Neural cell (in vitro differentiated cells): ENCODE measurements around the gene ZFYVE28. TPM values are rescaled to one million over a fixed set of nuclear protein-coding genes. Genes with fewer than 3 reads are reported as not detected.

Experiments used
- H2AFZ ChIP-seq: fragments of 200-600, 300-800 bp; sonication (generic), shearing (Covaris generic); 2 replicates; pipeline ENCODE4 v1.6.0; 2014; ENCODE audit warnings: low read depth, mild to moderate bottlenecking, antibody characterized with exemption, low read length, moderate library complexity
- H3F3A ChIP-seq: fragments of 200-600 bp; shearing (Covaris generic); 2 replicates; pipeline ENCODE4 v1.6.1; 2016; ENCODE audit warnings: mild to moderate bottlenecking, moderate library complexity, mixed read lengths, antibody characterized with exemption, low read length; ENCODE audit not compliant: insufficient read depth, poor library complexity, severe bottlenecking
- H3K27ac ChIP-seq: fragments of 200-600, 300-800 bp; sonication (generic), shearing (Covaris generic); 2 replicates; pipeline ENCODE4 v1.5.1; 2014; ENCODE audit warnings: mild to moderate bottlenecking, low read length, moderate library complexity
- H3K27me3 ChIP-seq: fragments of 300-800, 200-600 bp; sonication (generic), shearing (Covaris generic); 2 replicates; pipeline ENCODE4 v1.6.0; 2014; ENCODE audit warnings: mild to moderate bottlenecking, low read depth, low read length, moderate library complexity; ENCODE audit not compliant: insufficient read depth
- H3K36me3 ChIP-seq: fragments of 300-800, 200-600 bp; sonication (generic), shearing (Covaris generic); 2 replicates; pipeline ENCODE4 v1.5.1; 2014; ENCODE audit warnings: mild to moderate bottlenecking, antibody characterized with exemption, low read length, moderate library complexity; ENCODE audit not compliant: insufficient read depth
- H3K4me2 ChIP-seq: fragments of 300-800, 200-600 bp; sonication (generic), shearing (Covaris generic); 2 replicates; pipeline ENCODE4 v1.6.0; 2014; ENCODE audit warnings: mild to moderate bottlenecking, low read length
- H3K4me3 ChIP-seq: fragments of 300-800, 200-600 bp; sonication (generic), shearing (Covaris generic); 2 replicates; pipeline ENCODE4 v1.5.1; 2014; ENCODE audit warnings: mild to moderate bottlenecking, low read length, moderate library complexity
- H3K79me2 ChIP-seq: fragments of 200-600 bp; shearing (Covaris generic); replicated peaks from 2 replicates; pipeline ENCODE4 v1.6.0; 2014; ENCODE audit warnings: mild to moderate bottlenecking, low read length, moderate library complexity; ENCODE audit not compliant: insufficient read depth
- H3K9ac ChIP-seq: fragments of 300-800, 200-600 bp; sonication (generic), shearing (Covaris generic); 2 replicates; pipeline ENCODE4 v1.6.1; 2016; ENCODE audit warnings: mild to moderate bottlenecking, low read length, mixed read lengths
- H3K9me2 ChIP-seq: fragments of 200-600 bp; shearing (Covaris generic); 2 replicates; pipeline ENCODE4 v1.6.1; 2016; ENCODE audit warnings: mild to moderate bottlenecking, low read length, mixed read lengths; ENCODE audit not compliant: insufficient read depth
- H3K9me3 ChIP-seq: fragments of 200-600, 300-800 bp; sonication (generic), shearing (Covaris generic); 2 replicates; pipeline ENCODE4 v1.6.1; 2016; ENCODE audit warnings: mild to moderate bottlenecking, mixed run types, low read length, moderate library complexity, mixed read lengths
- H4K20me1 ChIP-seq: fragments of 200-600 bp; shearing (Covaris generic); 2 replicates; pipeline ENCODE4 v1.6.1; 2016; ENCODE audit warnings: mild to moderate bottlenecking, mixed run types; ENCODE audit not compliant: insufficient read depth
- CTCF ChIP-seq: fragments of 450-650 bp; IDR thresholded peaks from 2 replicates; pipeline ENCODE4 v1.5.1; 2014; ENCODE audit warnings: antibody characterized with exemption, mild to moderate bottlenecking, moderate library complexity; ENCODE audit not compliant: poor library complexity, severe bottlenecking
- EP300 ChIP-seq: fragments of 450-650 bp; conservative IDR thresholded peaks from 2 replicates; pipeline ENCODE4 v1.6.1; 2014; ENCODE audit warnings: antibody characterized with exemption, mild to moderate bottlenecking, moderate library complexity; ENCODE audit not compliant: poor library complexity, severe bottlenecking
- EZH2 ChIP-seq: fragments of 200-600, 300-800 bp; shearing (Covaris generic), sonication (generic); IDR thresholded peaks from 2 replicates; pipeline ENCODE4 v1.6.1; 2014; ENCODE audit warnings: antibody characterized with exemption, low read length, borderline replicate concordance, mild to moderate bottlenecking; ENCODE audit not compliant: insufficient read depth, poor library complexity, severe bottlenecking
- MXI1 ChIP-seq: fragments of 450-650 bp; conservative IDR thresholded peaks from 2 replicates; pipeline ENCODE4 v1.6.1; 2014; ENCODE audit warnings: antibody characterized with exemption, mild to moderate bottlenecking; ENCODE audit not compliant: poor library complexity, severe bottlenecking
- POLR2AphosphoS5 ChIP-seq: IDR thresholded peaks from 2 replicates; pipeline ENCODE4 v1.6.1; 2012
- RAD21 ChIP-seq: fragments of 450-650 bp; conservative IDR thresholded peaks from 2 replicates; pipeline ENCODE4 v1.6.1; 2014; ENCODE audit warnings: antibody characterized with exemption, mild to moderate bottlenecking, moderate library complexity
- SMC3 ChIP-seq: fragments of 450-650 bp; conservative IDR thresholded peaks from 2 replicates; pipeline ENCODE4 v1.6.1; 2014; ENCODE audit warnings: antibody characterized with exemption, mild to moderate bottlenecking, moderate library complexity; ENCODE audit not compliant: poor library complexity
- TAF1 ChIP-seq: IDR thresholded peaks from 2 replicates; pipeline ENCODE4 v1.6.1; 2012; ENCODE audit warnings: low read depth
- polyA plus RNA-seq: library from polyadenylated mRNA; depleted of rRNA; stranded (reverse); fragments of >200 nt; gene quantifications from 2 replicates; pipeline ENCODE4 v1.2.3, GENCODE V29; 2014
- TF ChIP-seq, protein P1 (sequence below): IDR thresholded peaks from 2 replicates; pipeline ENCODE4 v1.6.1; 2012; ENCODE audit warnings: borderline replicate concordance

ZFYVE28 gene
- polyA plus RNA-seq, 1 donor from 2014 or later: 2.4 TPM

DNA sequence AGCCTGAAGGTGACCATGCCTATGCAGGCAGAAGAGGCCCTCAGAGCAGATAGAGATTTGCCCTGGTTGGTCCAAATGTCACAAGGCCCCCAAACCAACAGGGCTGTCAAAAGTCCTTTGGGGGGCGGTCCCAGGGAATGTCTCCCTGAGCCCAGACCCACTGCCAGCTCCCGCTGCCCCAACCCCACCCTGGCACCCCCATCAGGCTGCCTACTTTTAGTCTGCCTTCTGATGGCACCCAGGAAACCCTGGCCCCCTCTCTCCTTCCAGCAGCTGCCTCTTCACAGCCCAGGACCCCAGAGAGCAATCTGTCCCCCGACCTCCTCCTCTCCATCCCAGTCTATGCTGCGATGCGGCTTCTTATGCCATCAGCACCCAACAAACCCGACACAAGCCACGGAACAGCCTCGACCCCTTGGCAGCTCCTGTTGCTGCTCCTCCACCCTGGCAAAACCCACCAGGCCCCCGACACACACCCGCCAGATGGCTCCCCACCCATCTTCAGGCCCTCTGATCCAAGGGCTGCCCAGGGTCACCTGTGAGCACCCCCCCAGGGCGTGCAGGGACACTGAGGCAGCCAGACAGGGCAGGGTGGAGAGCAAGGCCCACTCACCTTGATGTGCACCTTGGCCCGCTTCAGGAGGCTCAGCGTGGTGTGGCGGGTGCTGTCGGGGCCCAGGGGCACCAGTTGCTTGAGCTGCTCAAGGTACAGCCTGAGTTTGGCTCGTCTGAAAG, 166.5 kb downstream of the ZFYVE28 start:
- TF ChIP-seq CTCF (no peak), SMC3 (no peak), TAF1 (no peak), EZH2 (no peak), POLR2AphosphoS5 (no peak), RAD21 (no peak), EP300 (no peak), MXI1 (no peak)
- TF ChIP-seq, protein P1, sequence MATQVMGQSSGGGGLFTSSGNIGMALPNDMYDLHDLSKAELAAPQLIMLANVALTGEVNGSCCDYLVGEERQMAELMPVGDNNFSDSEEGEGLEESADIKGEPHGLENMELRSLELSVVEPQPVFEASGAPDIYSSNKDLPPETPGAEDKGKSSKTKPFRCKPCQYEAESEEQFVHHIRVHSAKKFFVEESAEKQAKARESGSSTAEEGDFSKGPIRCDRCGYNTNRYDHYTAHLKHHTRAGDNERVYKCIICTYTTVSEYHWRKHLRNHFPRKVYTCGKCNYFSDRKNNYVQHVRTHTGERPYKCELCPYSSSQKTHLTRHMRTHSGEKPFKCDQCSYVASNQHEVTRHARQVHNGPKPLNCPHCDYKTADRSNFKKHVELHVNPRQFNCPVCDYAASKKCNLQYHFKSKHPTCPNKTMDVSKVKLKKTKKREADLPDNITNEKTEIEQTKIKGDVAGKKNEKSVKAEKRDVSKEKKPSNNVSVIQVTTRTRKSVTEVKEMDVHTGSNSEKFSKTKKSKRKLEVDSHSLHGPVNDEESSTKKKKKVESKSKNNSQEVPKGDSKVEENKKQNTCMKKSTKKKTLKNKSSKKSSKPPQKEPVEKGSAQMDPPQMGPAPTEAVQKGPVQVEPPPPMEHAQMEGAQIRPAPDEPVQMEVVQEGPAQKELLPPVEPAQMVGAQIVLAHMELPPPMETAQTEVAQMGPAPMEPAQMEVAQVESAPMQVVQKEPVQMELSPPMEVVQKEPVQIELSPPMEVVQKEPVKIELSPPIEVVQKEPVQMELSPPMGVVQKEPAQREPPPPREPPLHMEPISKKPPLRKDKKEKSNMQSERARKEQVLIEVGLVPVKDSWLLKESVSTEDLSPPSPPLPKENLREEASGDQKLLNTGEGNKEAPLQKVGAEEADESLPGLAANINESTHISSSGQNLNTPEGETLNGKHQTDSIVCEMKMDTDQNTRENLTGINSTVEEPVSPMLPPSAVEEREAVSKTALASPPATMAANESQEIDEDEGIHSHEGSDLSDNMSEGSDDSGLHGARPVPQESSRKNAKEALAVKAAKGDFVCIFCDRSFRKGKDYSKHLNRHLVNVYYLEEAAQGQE: no peak
- no peaks in the 10 kb centered on the region for H3K27me3 ChIP-seq
- H3K9ac ChIP-seq: no peak overlapping the region
- peaks cover 6% of the 10 kb centered on the region for H3K79me2 ChIP-seq
- no peak overlapping the region for H3K4me2 ChIP-seq
- H3K9me3 ChIP-seq: no peaks in the 10 kb centered on the region
- H3K9me2 ChIP-seq: no peaks in the 10 kb centered on the region
- H3K4me3 ChIP-seq: no peak overlapping the region
- H2AFZ ChIP-seq: no peak overlapping the region
- peaks cover 10% of the 10 kb centered on the region for H4K20me1 ChIP-seq
- no peaks in the 10 kb centered on the region for H3K36me3 ChIP-seq
- no peaks in the 10 kb centered on the region for H3F3A ChIP-seq
- H3K27ac ChIP-seq: no peak overlapping the region

DNA sequence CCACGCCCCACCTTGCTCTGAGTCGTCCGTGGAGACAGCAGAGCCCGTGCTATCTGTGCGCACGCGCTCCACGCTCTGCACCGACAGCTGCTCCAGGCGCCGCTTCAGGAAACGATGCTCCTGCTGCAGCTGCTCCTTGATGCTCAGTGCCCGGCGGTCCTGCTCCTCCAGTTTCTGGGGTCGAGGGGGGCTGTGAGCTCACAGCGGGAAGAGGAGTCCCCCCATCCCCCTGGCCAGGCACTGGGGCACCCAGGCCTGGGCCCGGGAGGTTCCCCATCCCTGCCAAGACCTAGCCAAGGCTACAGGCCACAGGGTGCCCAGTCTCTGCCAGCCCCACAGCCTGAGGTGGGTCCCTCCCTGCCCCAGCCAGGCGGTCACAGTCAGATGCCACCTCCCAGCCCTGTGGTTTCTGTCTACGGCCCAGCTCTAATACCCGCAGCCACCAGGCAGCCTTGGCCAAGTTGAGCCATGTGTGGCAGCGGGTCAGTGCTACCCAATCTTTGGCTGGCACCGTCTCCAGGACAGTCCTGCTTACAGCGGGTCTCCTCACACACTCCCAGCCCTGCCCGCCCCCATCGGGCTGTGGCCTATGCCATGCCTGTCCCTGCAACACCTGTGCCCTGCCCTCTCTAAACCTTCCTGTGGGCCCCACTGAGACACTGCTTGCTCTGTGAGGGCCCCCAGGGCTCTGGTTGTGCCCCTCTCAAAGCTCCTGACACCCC, 167.2 kb downstream of the ZFYVE28 start:
- Histone ChIP-seq H3K4me2 (no peak overlapping the region), H2AFZ (no peak overlapping the region), H3F3A (no peaks in the 10 kb centered on the region), H3K9ac (no peak overlapping the region), H3K9me3 (no peaks in the 10 kb centered on the region), H3K79me2 (peaks cover 6% of the 10 kb centered on the region), H3K4me3 (no peak overlapping the region), H3K27ac (no peak overlapping the region), H3K36me3 (no peaks in the 10 kb centered on the region), H3K27me3 (no peaks in the 10 kb centered on the region), H4K20me1 (peaks cover 8% of the 10 kb centered on the region), H3K9me2 (no peaks in the 10 kb centered on the region)
- TF ChIP-seq RAD21 (no peak), EP300 (no peak), CTCF (no peak), SMC3 (no peak), TAF1 (no peak), EZH2 (no peak), POLR2AphosphoS5 (no peak), MXI1 (no peak)
- TF ChIP-seq, protein P1: no peak
